Measurements from ENCODE around the gene NAV3.

NAV3 gene

DNA sequence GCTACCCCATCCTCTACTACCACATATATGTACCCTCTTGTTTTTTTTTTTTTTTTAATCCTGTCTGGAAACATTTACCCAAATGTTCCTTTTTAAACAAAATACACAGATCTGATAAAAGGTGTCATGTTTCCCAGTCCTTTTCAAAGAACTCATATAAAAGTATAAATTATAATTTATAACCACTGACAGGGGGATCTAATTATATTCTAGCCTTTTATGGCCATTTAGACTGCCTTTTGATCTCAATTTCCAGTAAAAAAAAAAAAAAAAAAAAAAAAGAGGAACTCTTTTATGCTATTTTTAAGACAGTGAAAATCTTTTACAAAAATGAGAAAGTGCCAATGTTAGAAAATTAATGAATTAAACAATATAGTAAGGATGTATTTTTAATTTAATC is 65.0 kb downstream of the NAV3 start:
- H3K27me3 ChIP-seq = no peaks in the 10 kb centered on the region
- H4K20me1 ChIP-seq = no peaks in the 10 kb centered on the region
- H3K4me1 ChIP-seq = 0 out of 20 replicates have a peak, but pooled peaks cover 0 to 5% (median 0%) of the 10 kb centered on the region in 10 experiments
- peaks cover 0 to 3% (median 0%) of the 10 kb centered on the region in 11 experiments; a peak in 1 of 22 replicates for H3K9me3 ChIP-seq (replicated peaks in 1 of 11)
- no peak overlapping the region for H3K9ac ChIP-seq
- H3K4me2 ChIP-seq = no peak overlapping the region; a peak in 1 of 22 replicates
- H3K27ac ChIP-seq = no peak overlapping the region
- no peak overlapping the region for H3K4me3 ChIP-seq
- no peak for TF ChIP-seq Cebpa-rat (IDR thresholded peaks at IDR 0.05)
- no peaks in the 10 kb centered on the region for H3K36me3 ChIP-seq

DNA sequence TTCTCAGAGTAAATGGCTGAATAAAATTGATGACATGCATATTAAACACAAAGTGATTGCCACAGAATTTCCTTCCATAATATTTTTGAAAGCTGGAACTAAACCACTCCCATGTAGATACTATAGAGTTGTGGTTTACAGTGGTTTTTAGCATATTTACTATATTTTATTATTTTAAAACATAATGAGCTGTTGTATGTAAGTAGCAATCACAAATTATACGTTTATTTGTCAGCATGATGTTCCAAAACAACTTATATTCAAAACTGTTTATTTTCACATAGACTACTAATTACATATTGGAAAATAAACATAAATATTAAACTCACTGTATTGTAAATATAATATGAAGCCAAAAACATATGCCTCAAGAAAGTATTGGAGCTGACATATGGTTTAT is 77.2 kb downstream of the NAV3 start:
- H3K27me3 ChIP-seq = no peaks in the 10 kb centered on the region
- no peak overlapping the region for H3K4me2 ChIP-seq
- no peak overlapping the region for H3K27ac ChIP-seq
- TF ChIP-seq Cebpa-rat (IDR thresholded peaks at IDR 0.05) = no peak
- no peak overlapping the region for H3K4me3 ChIP-seq
- H3K4me1 ChIP-seq = no peaks in the 10 kb centered on the region
- H3K9me3 ChIP-seq (replicated peaks in 1 of 11) = no peaks in the 10 kb centered on the region
- no peaks in the 10 kb centered on the region for H4K20me1 ChIP-seq
- no peak overlapping the region for H3K9ac ChIP-seq
- H3K36me3 ChIP-seq = no peaks in the 10 kb centered on the region

- Histone ChIP-seq H3K4me1 (no peaks in the 10 kb centered on the region), H3K9me3 (replicated peaks in 1 of 11) (no peaks in the 10 kb centered on the region)
Observed at GRCh38 chr12:77914081-77914488, 83.4 kb downstream of the NAV3 start.

DNA sequence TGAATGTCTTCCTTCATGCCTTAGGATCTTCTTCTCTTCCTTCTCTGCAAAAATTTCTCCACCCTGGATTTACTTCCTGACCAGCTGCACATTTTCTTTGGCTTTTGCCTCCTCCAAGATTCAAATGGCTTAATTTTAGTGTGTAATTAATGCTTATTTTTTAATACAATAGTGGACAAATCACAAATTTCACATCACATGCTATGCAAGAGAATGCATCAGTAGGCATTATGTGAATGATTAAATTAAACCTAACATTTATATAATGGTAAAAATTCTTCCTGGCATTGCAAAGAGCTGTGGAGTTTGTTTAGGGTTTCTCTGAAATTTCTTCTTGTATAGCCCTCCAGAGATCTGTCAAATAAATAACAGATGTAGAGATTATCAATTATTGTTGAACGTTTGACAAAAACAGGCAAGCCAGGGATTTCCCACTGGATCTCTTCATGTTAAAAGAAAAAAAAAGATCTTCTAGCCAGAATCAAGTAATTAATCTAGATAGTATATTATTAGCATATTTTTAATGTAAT is 84.4 kb downstream of the NAV3 start:
- H3K4me3 ChIP-seq = no peak overlapping the region
- no peaks in the 10 kb centered on the region for H3K4me1 ChIP-seq
- no peaks in the 10 kb centered on the region for H3K36me3 ChIP-seq
- no peak for TF ChIP-seq Cebpa-rat (IDR thresholded peaks at IDR 0.05)
- H3K4me2 ChIP-seq = no peak overlapping the region
- H3K9ac ChIP-seq = no peak overlapping the region
- no peak overlapping the region for H3K27ac ChIP-seq
- no peaks in the 10 kb centered on the region for H4K20me1 ChIP-seq
- no peaks in the 10 kb centered on the region for H3K9me3 ChIP-seq (replicated peaks in 1 of 11)
- H3K27me3 ChIP-seq = no peaks in the 10 kb centered on the region

More at GRCh38 chr12:77914081-77914488, 83.4 kb downstream of the NAV3 start:
- Histone ChIP-seq H4K20me1 (no peaks in the 10 kb centered on the region), H3K27ac (no peak overlapping the region), H3K9ac (no peak overlapping the region), H3K27me3 (no peaks in the 10 kb centered on the region), H3K36me3 (no peaks in the 10 kb centered on the region), H3K4me2 (no peak overlapping the region), H3K4me3 (no peak overlapping the region)
- no peak for TF ChIP-seq Cebpa-rat (IDR thresholded peaks at IDR 0.05)

DNA sequence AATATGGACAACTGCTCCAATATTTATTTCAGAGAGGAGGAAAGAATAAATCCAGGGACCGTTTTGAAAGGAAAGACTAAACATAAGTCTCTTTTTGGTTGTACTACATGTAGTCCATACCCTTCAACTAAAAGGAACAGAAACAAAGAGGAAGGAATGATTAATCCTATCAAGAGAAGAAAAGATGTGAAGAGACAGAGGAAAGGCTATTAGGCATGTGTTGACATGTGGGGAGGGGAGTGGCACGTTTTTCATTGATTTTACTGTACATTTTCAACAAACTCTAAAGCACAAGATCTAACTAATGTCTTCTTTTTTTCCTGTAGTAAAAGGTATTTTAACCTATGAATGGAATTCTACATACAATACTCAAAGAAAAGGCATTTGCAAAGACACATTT is 85.6 kb downstream of the NAV3 start:
- Histone ChIP-seq H3K4me2 (no peak overlapping the region), H3K4me3 (no peak overlapping the region), H3K27ac (no peak overlapping the region), H3K36me3 (no peaks in the 10 kb centered on the region), H3K9ac (no peak overlapping the region), H4K20me1 (no peaks in the 10 kb centered on the region), H3K9me3 (replicated peaks in 1 of 11) (no peaks in the 10 kb centered on the region), H3K4me1 (no peaks in the 10 kb centered on the region), H3K27me3 (no peaks in the 10 kb centered on the region)
- TF ChIP-seq Cebpa-rat (IDR thresholded peaks at IDR 0.05) = no peak

- no peak overlapping the region for H3K27ac ChIP-seq
- no peaks in the 10 kb centered on the region for H4K20me1 ChIP-seq
- no peak for TF ChIP-seq Cebpa-rat (IDR thresholded peaks at IDR 0.05)
- no peak overlapping the region for H3K4me3 ChIP-seq
- no peaks in the 10 kb centered on the region for H3K4me1 ChIP-seq
- no peaks in the 10 kb centered on the region for H3K9me3 ChIP-seq (replicated peaks in 1 of 11)
- no peak overlapping the region for H3K9ac ChIP-seq
- H3K27me3 ChIP-seq = no peaks in the 10 kb centered on the region
- no peak overlapping the region for H3K4me2 ChIP-seq
- H3K36me3 ChIP-seq = no peaks in the 10 kb centered on the region
Observed at GRCh38 chr12:77918046-77918445, 87.4 kb downstream of the NAV3 start.

DNA sequence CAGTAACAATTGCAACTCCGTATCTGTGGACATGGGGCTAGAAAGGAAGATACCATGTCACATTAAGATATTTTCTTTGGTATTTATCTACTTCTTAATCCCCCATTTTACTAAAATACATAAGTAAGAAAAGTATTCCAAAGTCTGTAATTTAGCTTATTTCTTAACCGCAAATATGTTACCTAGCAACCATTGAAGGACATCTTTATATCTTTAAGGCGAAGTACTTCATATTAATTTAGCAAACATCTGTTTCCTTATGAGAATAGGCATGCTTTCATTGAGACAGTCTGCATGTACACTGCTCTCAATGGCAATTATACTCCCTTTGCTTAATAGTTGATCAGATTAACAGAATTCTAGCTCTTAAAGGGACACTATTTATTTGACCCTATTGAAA is 88.8 kb downstream of the NAV3 start:
- Histone ChIP-seq H3K27ac (no peak overlapping the region), H3K9me3 (replicated peaks in 1 of 11) (no peaks in the 10 kb centered on the region), H3K4me2 (no peak overlapping the region), H3K36me3 (no peaks in the 10 kb centered on the region), H3K9ac (no peak overlapping the region), H3K4me3 (no peak overlapping the region), H3K4me1 (no peaks in the 10 kb centered on the region), H4K20me1 (no peaks in the 10 kb centered on the region), H3K27me3 (no peaks in the 10 kb centered on the region)
- no peak for TF ChIP-seq Cebpa-rat (IDR thresholded peaks at IDR 0.05)

GRCh38 chr12:77923882-77924281 is 93.2 kb downstream of the NAV3 start:
- Histone ChIP-seq H3K4me3 (no peak overlapping the region), H3K27ac (no peak overlapping the region), H4K20me1 (no peaks in the 10 kb centered on the region), H3K9me3 (replicated peaks in 1 of 11) (no peaks in the 10 kb centered on the region), H3K4me2 (no peak overlapping the region), H3K4me1 (no peaks in the 10 kb centered on the region), H3K9ac (no peak overlapping the region), H3K27me3 (no peaks in the 10 kb centered on the region), H3K36me3 (no peaks in the 10 kb centered on the region)
- TF ChIP-seq Cebpa-rat (IDR thresholded peaks at IDR 0.05) = no peak

GRCh38 chr12:77924703-77925102 is 94.0 kb downstream of the NAV3 start:
- Histone ChIP-seq H3K27ac (no peak overlapping the region), H3K27me3 (no peaks in the 10 kb centered on the region), H3K9me3 (replicated peaks in 1 of 11) (no peaks in the 10 kb centered on the region), H3K4me2 (no peak overlapping the region), H3K4me1 (no peaks in the 10 kb centered on the region), H3K36me3 (no peaks in the 10 kb centered on the region), H3K9ac (no peak overlapping the region), H4K20me1 (no peaks in the 10 kb centered on the region), H3K4me3 (no peak overlapping the region)
- TF ChIP-seq Cebpa-rat (IDR thresholded peaks at IDR 0.05) = no peak

- H3K4me2 ChIP-seq = no peak overlapping the region
- H3K27me3 ChIP-seq = no peaks in the 10 kb centered on the region
- H3K4me3 ChIP-seq = no peak overlapping the region
- H3K9ac ChIP-seq = no peak overlapping the region
- H3K36me3 ChIP-seq = no peaks in the 10 kb centered on the region
- no peaks in the 10 kb centered on the region for H4K20me1 ChIP-seq
- no peaks in the 10 kb centered on the region for H3K9me3 ChIP-seq (replicated peaks in 1 of 11)
- H3K4me1 ChIP-seq = no peaks in the 10 kb centered on the region
- TF ChIP-seq Cebpa-rat (IDR thresholded peaks at IDR 0.05) = no peak
- H3K27ac ChIP-seq = no peak overlapping the region
Observed at GRCh38 chr12:77925536-77926108, 94.9 kb downstream of the NAV3 start.

All from BLaER1 treated with 17β-estradiol and CSF1 and Interleukin-3, amounts not matched to agents 10 nM and 100 nM (cell line).